Hindlimb muscle (tissue), 1 donor: ENCODE data around the gene KRT12. TPM values are rescaled to one million over a fixed set of nuclear protein-coding genes. Genes with fewer than 3 reads are reported as not detected.

Source experiments
- DNase-seq: peaks from one replicate; pipeline ENCODE4 v3.0.0-alpha.2; 2013
- polyA plus RNA-seq: library from polyadenylated mRNA; unstranded; fragments of 120-200 nt; gene quantifications from one replicate; pipeline ENCODE4 v1.2.1, GENCODE V29; 2013; ENCODE audit not compliant: insufficient read length

KRT12 gene
- polyA plus RNA-seq, result 0.31 TPM

- no peak for DNase-seq
Measured at GRCh38 chr17:40866838-40867237, at the start of gene KRT12. KRT12 (minus strand) TSS chr17:40867223; CDS start chr17:40867186, 37 bp downstream.

- no peak for DNase-seq
Measured at GRCh38 chr17:40916366-40916765, 49.3 kb upstream of the KRT12 start.

- no peak for DNase-seq
Measured at GRCh38 chr17:40915721-40916256, 48.8 kb upstream of the KRT12 start.

GRCh38 chr17:40915199-40915661, 48.2 kb upstream of the KRT12 start:
- DNase-seq, result no peak

- no peak for DNase-seq
Measured at GRCh38 chr17:40914075-40914855, 47.2 kb upstream of the KRT12 start.

- no peak for DNase-seq
Measured at GRCh38 chr17:40912486-40913210, 45.6 kb upstream of the KRT12 start.

- DNase-seq, result peak; percentile 11
Measured at GRCh38 chr17:40910441-40910841, 43.4 kb upstream of the KRT12 start.

- DNase-seq, result no peak
Measured at GRCh38 chr17:40909755-40910154, 42.7 kb upstream of the KRT12 start.

GRCh38 chr17:40909351-40909750, 42.3 kb upstream of the KRT12 start:
- DNase-seq, result peak; percentile 75

- DNase-seq, result no peak
Measured at GRCh38 chr17:40906613-40907012, 39.6 kb upstream of the KRT12 start.

GRCh38 chr17:40905370-40905769, 38.3 kb upstream of the KRT12 start:
- DNase-seq, result no peak

- no peak for DNase-seq
Measured at GRCh38 chr17:40903129-40903847, 36.3 kb upstream of the KRT12 start.

GRCh38 chr17:40902498-40902897, 35.5 kb upstream of the KRT12 start:
- no peak for DNase-seq

- no peak for DNase-seq
Measured at GRCh38 chr17:40901981-40902474, 35.0 kb upstream of the KRT12 start.

GRCh38 chr17:40900809-40901356, 33.9 kb upstream of the KRT12 start:
- no peak for DNase-seq

- DNase-seq, result no peak
Measured at GRCh38 chr17:40896916-40897455, 30.0 kb upstream of the KRT12 start.

- no peak for DNase-seq
Measured at GRCh38 chr17:40895106-40895730, 28.2 kb upstream of the KRT12 start.

GRCh38 chr17:40888196-40888720, 21.2 kb upstream of the KRT12 start:
- no peak for DNase-seq

GRCh38 chr17:40886090-40886489, 19.1 kb upstream of the KRT12 start:
- DNase-seq, result no peak

- no peak for DNase-seq
Measured at GRCh38 chr17:40884708-40885512, 17.9 kb upstream of the KRT12 start, which contains the start of gene KRT20. KRT20 (minus strand) TSS chr17:40885242; CDS start chr17:40885185, 57 bp downstream.
